NB4 (cell line): ENCODE results near the gene GABBR2.

Experiments used
- DNase-seq: peaks from one replicate; pipeline ENCODE4 v3.0.0; 2010; ENCODE audit warnings: low read depth
- H3K4me3 ChIP-seq: one replicate; pipeline ENCODE4 v1.5.1; 2011; ENCODE audit warnings: mild to moderate bottlenecking, low read depth, low read length, moderate library complexity
- MYC ChIP-seq: IDR thresholded peaks from 2 replicates; pipeline ENCODE4 v1.6.1; 2011; ENCODE audit warnings: low read depth, low read length
- POLR2A ChIP-seq: IDR thresholded peaks from 2 replicates; pipeline ENCODE4 v1.6.1; 2011; ENCODE audit warnings: mild to moderate bottlenecking; ENCODE audit not compliant: insufficient read length; ENCODE audit errors: extremely low read depth
- TF ChIP-seq, protein P1 (sequence below): IDR thresholded peaks from one replicate; pipeline ENCODE4 v1.5.1; 2012; ENCODE audit warnings: low read depth, low read length
- TF ChIP-seq, protein P2 (sequence below): IDR thresholded peaks from 2 replicates; pipeline ENCODE4 v1.6.1; 2011; ENCODE audit warnings: low read depth, low read length

GABBR2 gene

DNA sequence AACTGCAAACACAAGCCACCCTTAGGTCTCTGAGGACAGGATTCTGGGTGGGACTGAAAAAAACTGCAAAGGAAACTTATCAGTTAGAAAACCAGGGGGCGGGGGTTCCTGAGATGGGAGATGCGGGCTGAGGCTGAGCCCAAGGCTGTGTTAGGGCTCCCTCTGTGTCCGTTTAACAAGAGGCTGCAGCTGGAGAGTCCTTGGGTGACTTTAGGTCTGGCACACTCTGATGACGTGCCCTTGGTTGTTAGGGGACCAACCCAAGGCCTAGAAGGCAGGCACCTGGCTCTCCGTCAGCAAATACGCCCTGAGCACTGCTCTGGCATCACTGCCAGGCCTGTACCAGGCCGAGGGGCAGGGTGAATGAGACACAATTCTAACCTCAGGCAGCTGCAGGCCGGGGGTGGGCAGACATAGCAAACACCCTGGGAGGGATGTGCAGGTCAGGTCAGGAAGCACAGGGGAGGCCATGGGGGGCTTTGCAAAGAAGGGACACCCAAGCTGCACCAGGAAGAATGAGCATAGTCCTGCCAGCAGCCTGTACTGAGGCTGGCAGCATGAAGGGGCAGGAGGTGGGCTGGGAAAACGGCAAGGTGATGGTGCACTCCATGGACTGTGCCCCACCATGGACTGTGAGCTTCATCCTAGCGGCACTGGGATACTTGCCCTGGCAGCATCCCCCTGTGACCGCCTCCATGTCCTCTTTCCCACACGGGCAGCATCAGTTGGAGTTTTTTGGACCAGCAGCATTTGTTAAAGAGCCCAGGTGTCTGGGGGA, 137.9 kb downstream of the GABBR2 start:
- TF ChIP-seq POLR2A (no peak), MYC (no peak)
- TF ChIP-seq, protein P1, sequence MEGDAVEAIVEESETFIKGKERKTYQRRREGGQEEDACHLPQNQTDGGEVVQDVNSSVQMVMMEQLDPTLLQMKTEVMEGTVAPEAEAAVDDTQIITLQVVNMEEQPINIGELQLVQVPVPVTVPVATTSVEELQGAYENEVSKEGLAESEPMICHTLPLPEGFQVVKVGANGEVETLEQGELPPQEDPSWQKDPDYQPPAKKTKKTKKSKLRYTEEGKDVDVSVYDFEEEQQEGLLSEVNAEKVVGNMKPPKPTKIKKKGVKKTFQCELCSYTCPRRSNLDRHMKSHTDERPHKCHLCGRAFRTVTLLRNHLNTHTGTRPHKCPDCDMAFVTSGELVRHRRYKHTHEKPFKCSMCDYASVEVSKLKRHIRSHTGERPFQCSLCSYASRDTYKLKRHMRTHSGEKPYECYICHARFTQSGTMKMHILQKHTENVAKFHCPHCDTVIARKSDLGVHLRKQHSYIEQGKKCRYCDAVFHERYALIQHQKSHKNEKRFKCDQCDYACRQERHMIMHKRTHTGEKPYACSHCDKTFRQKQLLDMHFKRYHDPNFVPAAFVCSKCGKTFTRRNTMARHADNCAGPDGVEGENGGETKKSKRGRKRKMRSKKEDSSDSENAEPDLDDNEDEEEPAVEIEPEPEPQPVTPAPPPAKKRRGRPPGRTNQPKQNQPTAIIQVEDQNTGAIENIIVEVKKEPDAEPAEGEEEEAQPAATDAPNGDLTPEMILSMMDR: no peak
- TF ChIP-seq, protein P2, sequence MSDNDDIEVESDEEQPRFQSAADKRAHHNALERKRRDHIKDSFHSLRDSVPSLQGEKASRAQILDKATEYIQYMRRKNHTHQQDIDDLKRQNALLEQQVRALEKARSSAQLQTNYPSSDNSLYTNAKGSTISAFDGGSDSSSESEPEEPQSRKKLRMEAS: no peak
- no peak overlapping the region for H3K4me3 ChIP-seq
- no peak for DNase-seq

DNA sequence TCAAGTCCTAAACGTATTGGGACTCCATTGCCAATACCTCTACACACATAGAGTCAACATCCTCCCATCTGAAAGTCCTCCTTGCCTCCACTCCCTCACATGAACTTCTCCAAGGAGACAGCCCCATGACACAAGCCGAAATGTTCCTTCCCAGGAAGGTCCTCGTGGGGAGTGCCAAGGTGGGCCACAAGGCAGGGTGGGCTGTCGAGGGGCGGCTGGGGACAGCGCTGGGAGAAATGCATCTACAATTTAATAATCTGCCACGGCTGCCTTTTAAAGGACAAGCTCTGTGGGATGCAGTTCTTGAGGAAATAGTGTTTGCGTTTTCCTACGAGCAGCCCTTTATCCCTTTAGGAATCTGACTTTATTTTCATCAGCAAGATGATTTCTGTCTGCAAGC, 138.7 kb downstream of the GABBR2 start:
- TF ChIP-seq POLR2A (no peak), MYC (no peak)
- TF ChIP-seq, protein P1: no peak
- H3K4me3 ChIP-seq: no peak overlapping the region
- no peak for DNase-seq

DNA sequence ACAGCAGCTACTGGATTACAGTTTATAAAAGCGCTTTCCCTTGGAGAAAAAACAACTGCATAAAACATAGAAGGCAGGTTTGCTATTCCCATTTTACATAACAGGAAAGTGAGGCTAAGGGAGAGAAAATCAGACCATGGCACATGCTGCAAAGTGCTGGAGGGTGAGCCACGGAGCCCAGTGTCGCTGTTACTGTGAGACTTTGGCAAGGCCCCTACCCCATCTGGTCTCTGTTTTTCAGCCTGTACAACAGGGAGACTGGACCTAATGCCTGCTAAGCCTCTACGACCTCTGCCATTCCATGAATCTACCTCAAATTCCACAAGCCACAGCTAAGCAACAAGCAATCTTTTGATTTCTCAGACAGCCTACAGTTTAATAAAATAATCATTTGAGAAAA, 139.2 kb downstream of the GABBR2 start:
- DNase-seq: no peak
- TF ChIP-seq, protein P2: no peak
- TF ChIP-seq, protein P1: no peak
- TF ChIP-seq MYC (no peak), POLR2A (no peak)
- no peak overlapping the region for H3K4me3 ChIP-seq

DNA sequence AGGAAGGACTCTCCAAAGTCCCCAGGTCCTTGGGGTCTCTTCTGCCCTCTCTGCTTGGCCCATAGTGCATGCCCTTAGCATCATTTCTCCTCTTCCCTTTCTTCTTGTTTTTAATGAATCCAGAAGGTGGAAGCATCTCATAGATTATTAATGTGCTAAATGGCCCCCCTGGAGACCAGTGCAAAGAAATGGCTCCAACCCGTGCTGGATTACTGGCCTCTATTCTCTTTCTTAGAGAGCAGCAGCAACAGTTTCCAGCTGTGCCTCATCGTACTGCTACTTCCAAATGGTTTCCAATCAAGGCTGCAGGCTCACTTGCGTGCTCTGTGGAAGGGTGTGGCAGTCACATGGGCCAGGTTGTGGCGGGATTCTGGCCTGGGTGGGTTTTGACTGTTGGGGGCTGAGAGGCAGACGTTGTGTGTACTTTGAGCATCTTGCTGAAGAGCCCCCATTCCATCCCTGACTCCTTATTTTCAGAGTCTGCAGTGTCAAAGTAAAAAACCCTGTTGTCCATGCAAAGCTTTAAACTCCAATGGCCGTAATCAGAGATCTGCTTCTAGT, 139.7 kb downstream of the GABBR2 start:
- no peak overlapping the region for H3K4me3 ChIP-seq
- no peak for DNase-seq
- TF ChIP-seq, protein P2: no peak
- TF ChIP-seq POLR2A (no peak), MYC (no peak)
- TF ChIP-seq, protein P1: no peak

DNA sequence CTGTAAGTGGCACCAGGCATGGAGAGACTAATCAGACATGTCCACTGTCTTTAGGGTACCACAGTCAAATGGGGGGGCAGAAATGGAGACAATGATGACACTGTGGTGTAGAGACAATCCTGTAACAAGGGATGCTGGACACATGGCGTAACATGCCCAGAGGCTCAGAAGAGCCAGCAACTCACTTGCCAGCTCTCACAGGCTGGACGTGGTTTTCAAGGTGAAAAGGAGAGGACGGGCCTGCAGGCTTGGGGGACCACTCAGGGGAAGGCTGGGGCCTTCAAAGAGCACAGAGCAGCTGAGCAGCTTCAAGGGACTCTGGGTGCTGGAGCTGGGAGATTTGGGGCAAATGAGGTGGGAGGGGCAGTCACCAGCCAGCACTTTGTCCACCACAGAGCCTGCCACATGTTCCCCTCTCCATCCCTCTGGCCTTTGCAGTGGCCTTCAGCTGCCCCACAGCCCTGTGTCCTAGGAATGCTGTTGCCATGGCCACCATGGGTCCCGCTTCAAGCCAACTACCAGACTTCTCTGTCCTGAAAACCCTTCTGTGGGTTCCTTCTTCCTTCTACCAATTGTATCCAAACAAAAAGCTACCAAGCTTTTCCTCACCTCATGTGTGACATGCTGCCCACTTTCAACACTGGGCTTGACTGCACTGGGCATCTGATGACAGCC, 140.4 kb downstream of the GABBR2 start:
- H3K4me3 ChIP-seq: no peak overlapping the region
- TF ChIP-seq, protein P1: no peak
- no peak for TF ChIP-seq POLR2A
- TF ChIP-seq, protein P2: no peak
- no peak for TF ChIP-seq MYC
- no peak for DNase-seq
